Cerebellar nuclear complex (tissue), 1 donor: Measurements from ENCODE around the gene MID1.

Experiments
- DNase-seq, 2 experiments: peaks; one replicate each; lab custom pipeline; 2025; lab: John Stamatoyannopoulos, UW

Gene MID1, protein sequence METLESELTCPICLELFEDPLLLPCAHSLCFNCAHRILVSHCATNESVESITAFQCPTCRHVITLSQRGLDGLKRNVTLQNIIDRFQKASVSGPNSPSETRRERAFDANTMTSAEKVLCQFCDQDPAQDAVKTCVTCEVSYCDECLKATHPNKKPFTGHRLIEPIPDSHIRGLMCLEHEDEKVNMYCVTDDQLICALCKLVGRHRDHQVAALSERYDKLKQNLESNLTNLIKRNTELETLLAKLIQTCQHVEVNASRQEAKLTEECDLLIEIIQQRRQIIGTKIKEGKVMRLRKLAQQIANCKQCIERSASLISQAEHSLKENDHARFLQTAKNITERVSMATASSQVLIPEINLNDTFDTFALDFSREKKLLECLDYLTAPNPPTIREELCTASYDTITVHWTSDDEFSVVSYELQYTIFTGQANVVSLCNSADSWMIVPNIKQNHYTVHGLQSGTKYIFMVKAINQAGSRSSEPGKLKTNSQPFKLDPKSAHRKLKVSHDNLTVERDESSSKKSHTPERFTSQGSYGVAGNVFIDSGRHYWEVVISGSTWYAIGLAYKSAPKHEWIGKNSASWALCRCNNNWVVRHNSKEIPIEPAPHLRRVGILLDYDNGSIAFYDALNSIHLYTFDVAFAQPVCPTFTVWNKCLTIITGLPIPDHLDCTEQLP

DNA sequence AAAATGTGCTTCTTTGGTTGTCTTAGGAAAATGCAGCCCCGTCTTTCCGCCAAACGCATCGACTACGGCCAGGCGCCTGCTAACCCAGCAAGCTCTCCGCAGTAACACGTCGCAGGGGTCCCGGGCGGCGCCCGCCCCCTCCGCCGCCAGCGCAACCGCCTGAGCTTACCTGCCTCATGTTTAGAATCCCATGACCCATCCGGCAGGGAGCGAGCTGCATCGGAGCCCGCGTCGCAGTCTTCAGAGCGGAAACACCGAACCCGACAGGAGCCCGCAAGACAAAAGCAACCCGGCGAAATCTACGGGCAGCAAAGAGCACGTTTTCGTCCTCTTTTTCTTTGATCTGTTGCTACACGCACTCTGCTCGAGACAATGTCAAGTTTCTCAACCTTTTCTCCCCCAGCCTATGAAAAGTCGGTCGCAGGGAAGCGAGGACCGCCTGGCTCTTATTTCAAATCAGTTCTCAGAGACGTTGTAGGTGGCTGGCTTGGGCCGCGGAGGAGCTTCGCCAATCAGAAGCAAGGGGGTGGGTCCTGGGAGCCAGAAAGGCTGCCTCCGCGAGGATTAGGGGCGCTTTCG is at the start of gene MID1:
Gene MID1, minus strand, starts transcription at position 465 of the 579 bp plus-strand sequence. CDS start 53,038 bp downstream, outside the sequence.
- DNase-seq, result no peak

DNA sequence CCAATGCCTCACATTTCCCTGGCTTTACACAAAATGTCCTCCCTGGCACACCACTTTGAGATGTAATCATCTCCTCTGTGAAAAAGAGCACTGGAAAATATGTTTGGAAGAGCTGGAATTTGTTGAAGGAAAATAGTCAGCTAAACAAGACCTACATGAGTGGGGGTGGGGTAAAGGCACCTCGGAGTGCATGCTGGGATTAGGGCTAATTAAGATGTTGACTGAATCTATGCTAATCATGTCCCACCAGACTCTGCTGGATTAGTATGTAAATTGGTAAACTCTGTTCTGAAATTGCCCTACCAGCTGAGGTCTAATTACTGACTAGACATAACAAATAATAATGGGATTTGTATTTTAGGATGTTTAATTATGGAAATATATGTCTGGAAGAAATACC is 46.8 kb upstream of the MID1 start:
- no peak for DNase-seq

DNA sequence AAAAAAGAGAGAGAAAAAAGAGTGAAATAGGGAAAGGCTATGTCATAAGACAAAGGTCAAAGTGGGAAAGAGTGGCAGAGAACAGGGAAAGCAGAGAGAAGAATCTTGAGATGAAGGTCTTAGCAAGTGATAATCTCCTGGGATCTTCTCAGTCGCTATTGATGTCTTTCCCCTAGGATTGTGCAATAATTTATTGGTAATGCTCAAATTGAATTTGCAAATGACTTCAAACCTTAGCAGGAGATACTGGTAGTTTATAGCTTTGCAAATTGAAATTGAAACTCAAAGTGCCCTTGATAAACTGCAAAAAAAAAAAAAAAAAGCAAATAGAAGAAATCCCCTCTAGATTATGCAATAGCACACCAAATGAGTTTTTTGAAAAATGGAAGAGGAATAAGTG is 45.7 kb upstream of the MID1 start:
- no peak for DNase-seq

DNA sequence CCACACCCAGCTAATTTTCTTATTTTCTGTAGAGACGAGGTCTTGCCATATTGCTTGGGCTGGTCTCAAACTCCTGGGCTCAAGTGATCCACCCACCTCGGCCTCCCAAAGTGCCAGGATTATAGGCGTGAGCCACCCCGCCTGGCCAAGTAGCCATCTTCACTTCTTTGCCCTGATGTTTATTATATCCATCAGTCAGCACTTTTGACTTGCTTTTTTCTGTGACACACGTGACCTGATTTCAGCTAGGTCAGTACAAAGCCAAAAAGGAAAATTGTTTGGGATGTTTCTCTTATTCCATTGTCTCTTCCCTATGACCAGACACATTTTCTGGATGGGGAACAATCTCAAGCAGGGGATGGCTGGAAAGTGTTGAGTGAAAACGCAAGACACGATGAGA is 45.3 kb upstream of the MID1 start:
- DNase-seq, result no peak

DNA sequence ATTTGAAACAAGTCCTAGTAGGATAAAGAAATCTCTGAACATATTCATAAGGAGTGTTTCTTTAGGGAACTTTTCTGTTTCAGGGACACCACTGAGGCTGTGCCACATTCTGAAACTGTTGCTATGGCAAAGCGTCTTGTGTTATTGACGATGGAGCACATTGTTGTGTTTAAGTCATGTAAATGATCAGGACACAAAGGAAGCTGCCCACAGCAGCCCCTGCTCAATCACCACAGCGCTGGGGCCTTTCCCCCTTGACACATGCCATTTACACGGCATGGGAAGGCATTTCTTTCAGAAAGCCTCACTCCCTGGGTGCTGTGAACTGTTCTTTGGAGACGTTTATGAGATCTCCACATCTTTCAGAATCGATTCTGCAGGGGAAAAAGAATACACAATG is 39.8 kb upstream of the MID1 start:
- no peak for DNase-seq

DNA sequence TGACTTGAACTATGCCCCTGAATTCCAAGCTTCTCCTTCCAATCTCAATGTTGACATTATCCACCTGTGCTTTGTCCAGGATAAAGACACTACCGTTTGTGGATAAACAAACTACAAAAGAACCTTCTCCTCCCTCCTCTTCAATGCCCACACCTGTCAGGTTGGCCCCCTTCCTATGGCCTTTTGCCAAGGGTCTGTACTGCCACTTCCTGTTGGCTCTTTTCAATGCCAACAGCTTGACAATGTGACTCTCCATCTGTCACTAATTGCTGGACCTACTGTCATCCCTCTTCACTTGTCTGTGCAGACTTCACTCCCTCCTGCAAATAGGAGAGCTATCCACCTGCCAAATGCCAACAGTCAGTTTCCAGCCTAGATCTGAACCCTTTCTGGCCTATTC is 35.8 kb upstream of the MID1 start:
- DNase-seq, result peak; percentile 59 to 84

DNA sequence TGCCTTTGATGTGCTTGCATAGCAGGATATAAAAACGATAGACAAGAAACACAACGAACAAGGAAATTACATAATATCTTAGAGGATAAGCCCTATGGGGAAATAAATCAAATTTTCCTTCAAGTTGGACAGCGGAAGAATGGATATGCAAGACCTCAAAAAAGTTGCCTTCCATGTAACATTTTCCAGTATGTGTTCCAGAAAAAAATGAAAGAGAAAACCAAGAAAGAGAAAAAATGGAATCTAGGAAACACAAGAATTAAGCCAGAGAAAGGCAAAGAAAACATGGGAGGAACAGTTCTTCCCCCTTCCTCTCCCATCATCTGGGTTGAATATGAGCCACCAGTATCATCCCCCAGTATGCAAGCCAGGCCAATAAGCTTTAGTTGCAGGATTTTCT is 34.6 kb upstream of the MID1 start:
- no peak for DNase-seq

DNA sequence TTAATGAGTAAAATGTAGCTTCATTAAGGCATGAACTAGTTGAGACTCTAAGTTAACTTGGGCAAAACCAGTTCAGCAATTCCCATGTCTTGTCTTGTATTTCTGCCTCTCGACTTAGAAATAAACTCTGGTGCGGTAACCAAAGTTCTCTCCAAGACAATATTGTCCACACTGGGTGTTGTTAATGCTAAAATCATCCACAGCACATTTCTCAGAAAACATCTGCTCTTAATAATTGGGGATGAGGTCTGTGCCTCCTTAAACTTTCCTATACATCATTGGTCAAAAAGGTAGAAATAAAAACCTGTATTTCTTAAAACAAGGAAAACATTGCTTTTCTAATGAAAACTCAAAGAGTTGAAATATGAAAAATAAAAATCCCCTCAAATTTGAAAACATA is 32.9 kb upstream of the MID1 start:
- DNase-seq, result no peak

DNA sequence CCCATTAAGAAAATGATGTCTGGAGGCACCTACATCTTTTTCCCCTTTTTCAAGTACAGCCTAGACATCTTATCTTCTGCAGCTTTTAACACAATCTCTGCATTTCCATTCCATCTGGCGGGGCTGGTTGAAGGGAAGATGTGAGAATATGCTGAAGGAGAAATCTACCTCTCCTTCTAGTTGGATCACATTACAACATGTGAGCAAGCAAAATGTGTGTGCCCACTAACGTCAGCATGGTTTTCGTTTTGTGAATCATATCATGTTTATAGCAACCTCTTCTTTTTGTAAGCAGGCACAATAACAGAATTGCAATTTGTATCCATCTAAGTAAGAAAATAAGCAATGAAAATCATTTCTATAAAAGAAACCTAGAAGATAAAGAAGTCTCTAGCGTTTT is 28.9 kb upstream of the MID1 start:
- DNase-seq, result no peak

DNA sequence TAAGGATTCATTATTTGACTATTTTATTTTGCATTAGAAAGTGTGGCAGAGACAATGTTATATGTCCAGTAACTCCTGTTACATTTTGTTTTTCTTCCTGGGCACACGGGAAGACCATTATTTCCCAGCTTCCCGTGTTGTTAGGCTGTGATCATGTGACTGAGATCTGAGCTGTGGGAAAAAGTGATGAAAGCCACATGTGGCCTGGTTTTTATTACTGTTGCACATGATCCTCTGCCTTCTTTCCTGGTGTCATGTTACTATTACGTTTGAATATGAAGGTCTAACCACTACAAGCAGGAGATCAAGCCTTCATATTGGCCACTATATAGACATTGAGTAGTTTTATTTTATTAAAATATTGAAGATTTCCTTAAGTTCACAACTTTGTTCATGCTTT is 28.2 kb upstream of the MID1 start:
- DNase-seq, result no peak

DNA sequence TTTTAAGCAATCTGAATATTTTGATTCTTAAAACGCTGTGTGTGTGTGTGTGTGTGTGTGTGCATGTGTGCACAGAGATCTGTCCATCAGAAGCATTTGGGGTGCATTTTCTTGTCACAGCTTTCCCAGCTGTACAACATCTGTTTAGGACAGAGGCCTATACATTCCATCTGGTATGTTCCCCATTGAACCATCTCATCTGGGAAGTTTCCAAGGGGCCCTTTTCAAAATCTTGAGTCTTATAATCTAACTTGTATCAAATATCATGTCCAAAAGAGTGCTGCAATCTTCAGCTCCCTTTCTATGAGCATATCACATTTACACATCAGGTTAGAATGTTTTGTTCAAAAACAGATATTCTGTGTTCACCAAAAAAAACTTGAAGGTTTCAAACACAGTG is 16.5 kb upstream of the MID1 start:
- no peak for DNase-seq

DNA sequence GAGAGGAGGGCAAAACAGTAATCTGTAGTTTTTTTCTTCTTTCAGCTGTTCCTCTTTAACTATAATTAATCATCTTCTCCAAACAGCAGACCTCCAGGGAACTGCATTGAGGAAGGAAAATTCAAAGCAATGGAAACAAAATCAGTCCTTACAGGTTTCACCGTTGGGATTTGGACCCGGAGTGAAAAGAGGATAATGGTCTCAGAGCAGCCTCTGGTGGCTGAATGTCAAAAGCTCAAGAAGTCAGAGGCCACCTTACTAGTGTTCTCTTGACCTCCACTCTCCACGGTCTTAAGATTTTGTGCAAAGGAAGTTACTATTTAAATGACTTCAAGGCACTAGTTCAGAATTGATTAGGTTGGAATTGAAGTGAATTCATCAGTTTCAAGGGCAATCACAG is 16.0 kb upstream of the MID1 start:
- no peak for DNase-seq

DNA sequence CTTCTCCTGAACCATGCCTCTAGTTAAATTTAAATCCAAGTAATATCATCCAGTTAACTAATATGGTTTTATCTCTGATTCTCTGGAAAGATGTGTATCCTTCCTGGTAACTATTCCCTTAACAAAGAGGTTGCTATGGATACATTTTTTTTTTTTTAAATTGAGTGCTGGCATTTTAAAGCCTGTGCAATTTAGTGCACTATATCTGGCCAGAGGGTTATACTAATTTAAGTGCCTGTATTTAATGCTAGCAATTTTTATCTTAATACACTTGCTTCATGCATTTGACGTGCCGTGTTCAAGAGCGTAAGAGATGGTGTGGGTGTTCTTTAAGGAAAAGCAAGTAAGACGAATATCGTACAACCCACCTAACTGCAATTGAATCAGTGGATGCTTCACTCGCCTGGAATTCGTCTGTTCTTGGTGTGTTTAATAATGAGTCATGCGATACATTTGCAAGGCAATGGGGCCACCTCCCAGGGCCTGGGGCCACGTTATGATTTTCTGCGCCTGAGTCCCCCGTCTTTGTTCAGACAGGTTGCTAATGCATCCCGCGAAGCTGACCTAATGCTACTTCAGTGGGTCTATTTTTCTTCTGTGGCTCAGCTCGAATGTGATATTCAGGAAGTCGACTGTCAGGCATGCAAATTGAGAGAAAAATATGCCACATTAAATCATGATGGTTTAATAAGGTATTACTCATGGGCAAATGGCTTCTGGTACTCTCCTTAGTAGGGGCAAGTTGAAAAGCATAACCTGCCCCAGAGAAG is 14.2 kb upstream of the MID1 start:
- DNase-seq, result no peak

DNA sequence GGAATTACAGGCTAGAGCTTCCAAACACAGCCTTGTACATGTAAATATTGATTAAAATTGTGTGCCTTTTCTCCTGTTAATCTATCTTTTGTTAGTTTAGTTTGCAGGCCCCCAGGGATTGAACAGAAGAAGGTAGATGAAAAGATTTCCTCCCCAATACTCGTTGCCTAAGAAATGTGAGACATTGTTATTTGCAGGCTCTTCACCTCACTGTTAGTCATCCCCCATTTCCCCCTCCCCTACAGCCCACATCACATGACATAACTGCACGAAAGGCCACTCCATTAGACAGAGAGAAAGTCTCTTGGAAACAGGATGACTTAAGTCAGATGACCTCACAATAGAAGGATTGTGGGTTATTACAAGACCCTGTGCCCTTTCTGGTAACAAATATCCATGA is 13.3 kb upstream of the MID1 start:
- DNase-seq, result no peak

DNA sequence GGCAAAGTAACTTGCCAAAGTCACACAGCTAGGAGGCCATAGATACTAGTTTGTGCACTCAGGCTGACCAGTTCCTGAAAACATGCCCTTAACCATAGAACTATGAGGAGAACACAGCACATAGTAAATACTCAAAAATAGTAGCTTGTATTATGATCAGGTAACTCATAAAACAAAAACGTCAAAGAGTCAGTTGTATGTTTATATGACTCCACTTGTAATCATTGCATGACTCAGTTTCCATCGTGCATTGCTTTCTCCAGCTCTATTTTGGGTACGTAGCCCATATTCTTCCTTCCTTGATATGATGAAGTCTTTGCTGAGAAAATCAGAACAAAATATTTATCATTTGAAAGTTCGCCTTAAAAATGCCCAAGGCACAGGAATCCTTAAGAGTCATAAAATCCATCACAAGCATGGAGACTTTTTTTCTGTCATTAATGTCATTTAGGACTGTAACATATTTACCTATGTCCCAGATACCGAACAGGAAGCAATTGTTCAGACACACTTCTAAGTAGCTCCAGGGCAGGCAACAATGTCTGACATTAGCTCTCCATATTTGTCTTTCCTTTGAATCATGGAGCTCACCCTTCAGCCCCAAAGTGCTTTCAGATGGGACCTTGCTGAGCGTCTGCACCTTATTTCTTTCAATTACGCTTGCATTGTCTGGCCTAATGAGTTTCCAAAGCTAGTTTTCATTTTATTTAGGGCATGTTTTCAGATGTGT is 11.2 kb upstream of the MID1 start:
- no peak for DNase-seq

DNA sequence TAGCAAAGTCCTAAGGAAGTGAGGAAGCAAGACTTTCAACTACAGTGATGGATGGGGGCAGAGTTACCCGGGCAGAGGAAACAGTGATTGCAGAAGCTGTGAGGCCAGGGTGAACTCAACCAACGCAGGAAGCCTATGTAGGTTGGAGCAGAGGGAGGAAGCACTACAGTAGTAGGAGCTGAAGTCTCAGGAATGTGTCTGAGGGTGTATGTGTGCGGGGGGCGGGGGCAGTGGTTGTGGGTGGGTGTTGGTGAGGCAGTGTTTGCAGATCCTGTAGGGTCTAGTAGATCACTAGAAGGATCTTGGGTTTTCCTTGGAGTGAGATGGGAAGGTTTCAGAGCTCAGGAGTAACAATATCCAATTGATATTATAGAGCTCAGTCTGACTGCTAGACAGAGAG is 9.9 kb upstream of the MID1 start:
- DNase-seq, result no peak

DNA sequence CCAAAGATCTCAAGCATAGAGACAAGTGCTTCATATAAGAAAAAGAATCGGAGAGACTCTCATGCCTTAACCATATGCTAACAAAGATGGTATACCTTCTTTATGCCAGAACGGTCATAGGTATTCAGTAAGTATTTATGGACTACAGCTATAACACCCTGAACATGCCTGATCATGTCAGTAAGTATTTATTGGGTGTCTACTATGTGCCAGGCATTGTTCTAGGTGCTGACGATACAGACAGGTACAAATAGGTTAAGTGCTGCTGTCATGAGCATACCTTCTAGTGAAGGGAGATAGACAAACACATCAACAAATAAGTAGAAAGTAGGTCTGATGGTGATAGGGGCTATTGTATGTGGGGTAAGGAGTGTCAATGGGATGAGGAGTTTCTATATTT is 9.5 kb upstream of the MID1 start:
- DNase-seq, result no peak

DNA sequence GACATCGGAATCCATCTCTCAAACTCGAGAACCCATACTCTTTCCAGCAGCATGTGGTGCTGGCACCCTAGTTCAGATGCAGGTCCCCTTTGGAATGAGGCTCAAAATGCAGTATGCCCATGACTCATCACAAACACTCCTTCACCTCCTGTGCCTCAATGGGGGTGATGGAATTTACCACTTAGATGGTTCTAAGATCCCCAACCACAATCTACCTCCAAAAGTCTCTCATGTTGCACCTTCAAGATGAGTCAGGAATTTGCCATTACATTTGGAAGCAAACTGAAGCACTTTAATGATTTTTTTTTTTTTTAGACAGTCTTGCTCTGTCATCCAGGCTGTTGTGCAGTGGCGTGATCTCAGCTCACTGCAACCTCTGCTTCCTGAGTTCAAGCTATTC is 8.5 kb upstream of the MID1 start:
- no peak for DNase-seq

DNA sequence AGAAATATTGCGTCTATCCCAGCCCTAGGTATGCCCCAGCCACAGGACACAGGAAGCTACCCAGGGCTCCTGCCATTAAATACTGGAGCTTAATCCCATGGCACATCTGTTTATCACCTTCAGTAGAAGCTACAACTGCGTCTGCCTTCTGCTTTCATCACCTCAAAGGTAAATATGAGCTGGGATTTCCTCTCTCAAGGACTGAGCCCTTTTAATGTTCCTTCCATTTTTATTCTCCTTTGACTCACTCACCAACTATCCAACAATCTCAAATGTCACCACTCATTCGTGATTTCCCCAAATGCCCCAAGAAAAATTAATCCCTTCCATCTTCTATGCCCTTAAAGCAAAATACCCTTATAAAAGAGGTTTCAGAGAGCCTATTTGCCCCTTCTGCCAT is 1.8 kb upstream of the MID1 start:
- no peak for DNase-seq

DNA sequence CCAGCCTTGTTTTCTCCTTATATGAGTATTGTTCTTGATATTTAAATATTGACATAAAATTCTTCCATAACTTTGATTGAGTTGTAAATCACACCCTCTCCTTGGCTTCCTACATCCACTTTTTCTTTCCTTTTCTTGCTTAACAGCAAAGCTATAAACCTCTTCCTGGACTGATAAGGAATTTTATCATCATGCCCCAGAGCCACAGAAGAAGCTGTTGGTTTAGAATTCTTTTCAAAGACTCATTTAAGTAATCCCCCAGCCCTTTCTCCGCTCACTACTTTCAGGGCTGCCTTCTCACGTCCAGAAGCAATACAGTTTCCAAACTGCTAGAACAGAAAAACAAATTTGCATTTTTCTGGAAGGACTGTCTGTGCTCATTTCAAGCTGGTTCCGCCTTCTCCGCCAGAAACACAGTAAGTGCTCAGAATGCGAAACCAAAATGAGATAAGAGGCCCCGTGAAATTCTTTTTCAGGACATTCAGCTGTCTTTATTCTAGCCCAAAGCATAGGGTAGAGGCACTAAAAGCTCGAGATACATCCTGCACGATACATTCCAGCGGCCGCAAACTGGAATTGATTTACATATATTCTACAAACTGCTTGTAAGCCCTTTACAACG is 849 bp downstream of the MID1 start:
- DNase-seq, result peak in 1 of 2 experiments; percentile 14

DNA sequence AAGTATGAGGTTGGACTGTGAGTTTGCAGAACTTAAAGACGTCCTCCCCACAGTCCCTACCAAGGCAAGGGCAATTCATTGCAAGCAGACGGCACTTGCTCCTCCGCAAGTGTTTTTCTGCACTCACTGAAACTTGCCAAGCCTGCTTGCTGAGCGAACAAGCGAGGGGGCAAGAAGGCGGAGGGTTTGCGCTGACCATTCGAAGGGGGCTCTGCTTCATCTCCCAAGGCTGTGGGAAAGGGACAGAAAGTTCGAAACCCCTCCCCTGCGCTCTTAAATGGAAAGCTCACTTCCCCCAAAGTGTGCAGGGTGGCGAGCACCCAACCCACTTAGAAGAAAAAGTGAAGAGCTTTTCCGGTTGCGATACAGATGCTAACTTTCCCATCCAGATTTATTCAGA is 1.4 kb downstream of the MID1 start:
- DNase-seq, result no peak

DNA sequence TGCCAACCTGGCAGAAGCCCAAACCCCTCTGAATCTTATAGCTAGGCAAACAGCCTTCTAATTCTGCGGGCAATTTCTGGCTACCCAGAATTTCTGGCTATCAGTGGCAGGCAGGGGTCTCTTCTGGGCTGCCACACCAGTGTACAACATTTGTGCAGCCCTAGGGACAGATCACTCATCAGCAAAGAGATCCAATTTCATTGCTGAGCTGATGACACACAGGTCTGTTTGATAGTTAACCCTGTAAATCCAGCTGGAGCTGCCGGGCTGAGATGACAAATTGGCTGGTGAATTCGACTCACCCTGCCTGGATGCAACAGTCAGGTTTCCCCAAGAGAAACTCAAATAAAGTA is 2.4 kb downstream of the MID1 start:
- no peak for DNase-seq
